ENCODE results near the gene CDS1.

GRCh38 chr4:84689197-84689596 is 106.3 kb downstream of the CDS1 start:
- TF ChIP-seq CTCF (IDR thresholded peaks at IDR 0.05; ENCODE audit: low read depth, low read length) (no peak), POLR2A (IDR thresholded peaks at IDR 0.05; ENCODE audit: extremely low read depth, insufficient read length) (no peak), MYC (IDR thresholded peaks at IDR 0.05; ENCODE audit: low read depth, low read length) (no peak), MAX (IDR thresholded peaks at IDR 0.05; ENCODE audit: low read depth, low read length) (no peak)

All from NB4 (cell line).